MV-4-11 (cell line): ENCODE data around the gene LGI4.

Experiments used
- DNase-seq: peaks from one replicate; lab custom pipeline; 2025; lab: John Stamatoyannopoulos, UW

LGI4 gene

GRCh38 chr19:35123573-35123972, 11.3 kb downstream of the LGI4 start:
- no peak for DNase-seq

- DNase-seq = no peak
Observed at GRCh38 chr19:35122687-35123551, 11.9 kb downstream of the LGI4 start.

- DNase-seq = no peak
Observed at GRCh38 chr19:35120898-35121297, 14.0 kb downstream of the LGI4 start.

DNA sequence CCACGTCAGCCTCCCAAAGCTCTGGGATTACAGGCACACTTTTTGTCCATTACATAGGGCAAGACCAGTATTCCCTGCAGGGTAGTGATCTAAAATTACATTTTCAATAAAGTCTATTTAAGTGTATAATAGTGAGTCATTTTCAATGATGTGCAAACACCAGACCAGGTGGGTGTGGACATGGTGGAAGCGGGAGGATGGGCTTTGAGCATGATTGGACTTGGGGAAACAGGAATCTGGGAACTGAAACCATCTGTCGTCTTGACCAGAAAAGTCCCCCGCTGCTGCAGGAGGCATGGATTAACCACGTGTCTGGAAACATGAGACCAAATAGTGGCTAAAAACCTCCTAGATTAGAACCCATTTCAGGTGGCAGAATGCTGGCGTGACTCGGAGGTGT, 14.4 kb downstream of the LGI4 start:
- peak; percentile 97 for DNase-seq

DNA sequence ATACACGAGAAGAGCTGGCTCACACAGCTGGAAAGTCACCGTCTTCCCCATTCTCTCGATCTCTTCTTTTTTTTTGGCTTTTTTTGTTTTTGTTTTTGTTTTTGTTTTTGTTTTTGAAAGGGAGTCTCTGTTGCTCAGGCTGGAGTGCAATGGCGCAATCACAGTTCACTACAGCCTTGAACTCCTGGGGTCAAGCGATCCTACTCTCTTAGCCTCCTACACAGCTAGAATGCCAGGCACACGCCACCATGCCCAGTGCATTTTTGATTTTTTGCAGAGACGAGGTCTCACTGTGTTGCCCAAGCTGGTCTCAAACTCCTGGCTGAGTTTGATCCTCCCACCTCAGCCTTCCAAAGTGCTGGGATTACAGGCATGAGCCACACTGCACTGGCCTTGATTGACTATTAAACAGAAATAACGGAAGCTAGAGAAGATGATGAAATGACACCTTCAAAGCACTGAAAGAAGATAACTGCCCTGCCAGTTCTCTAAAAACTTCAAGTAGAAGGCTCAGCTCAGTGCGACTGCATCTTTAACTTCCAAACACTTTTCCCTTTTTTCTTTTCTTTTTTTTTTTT, 15.2 kb downstream of the LGI4 start:
- peak; percentile 68 for DNase-seq

DNA sequence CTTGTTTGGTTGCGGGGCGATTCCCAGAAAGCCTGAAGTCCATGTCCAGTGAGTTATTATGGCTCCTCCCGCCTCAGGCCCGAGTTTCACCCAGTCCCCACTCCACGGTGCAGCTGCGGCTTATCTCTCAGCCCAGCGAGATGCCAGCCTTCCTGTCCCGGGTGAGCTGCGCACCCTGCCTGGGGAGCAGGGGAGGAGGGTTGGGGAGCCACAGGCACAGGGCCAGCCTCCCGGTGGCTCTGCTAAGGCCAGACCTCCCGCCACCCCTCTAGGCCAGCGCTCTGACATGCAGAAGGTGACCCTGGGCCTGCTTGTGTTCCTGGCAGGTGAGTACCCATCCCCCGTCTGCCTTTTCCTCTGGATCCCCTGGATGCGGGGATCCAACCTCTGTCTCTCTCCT, 15.8 kb downstream of the LGI4 start:
- no peak for DNase-seq

DNA sequence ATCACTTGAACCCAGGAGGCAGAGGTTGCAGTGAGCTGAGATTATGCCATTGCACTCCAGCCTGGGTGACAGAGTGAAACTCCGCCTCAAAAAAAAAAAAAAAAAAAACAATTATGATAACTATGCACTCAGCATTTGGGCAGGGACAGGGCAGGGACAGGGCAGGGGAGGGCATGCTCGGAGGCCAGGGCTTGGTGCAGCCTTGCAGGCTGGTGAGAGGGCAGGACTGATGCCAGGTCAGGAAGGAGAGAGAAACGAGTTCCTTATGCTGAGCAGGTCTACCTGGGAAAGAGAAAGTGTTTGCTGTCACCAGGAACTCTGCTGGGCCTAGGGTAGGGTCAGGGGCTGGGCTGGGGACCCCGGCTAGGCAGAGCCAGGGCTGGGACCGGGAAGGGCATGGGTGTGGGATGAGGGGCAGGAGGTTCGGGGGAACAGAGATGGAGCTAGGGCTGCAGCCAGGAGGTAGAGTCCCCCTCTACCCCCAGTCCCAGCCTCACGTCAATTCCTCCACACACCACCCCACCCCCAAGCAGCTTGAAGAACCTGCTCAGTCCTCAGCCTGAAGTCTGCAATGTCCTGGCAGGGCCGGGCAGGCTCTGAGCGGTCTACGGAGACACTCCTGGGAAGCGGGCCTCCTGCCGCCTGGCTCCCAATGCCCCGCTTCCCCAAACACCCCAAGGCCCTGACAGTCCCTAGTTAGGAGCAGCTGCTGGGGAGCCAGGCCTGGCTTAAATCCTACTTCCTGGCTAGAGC, 16.4 kb downstream of the LGI4 start:
- no peak for DNase-seq

GRCh38 chr19:35117799-35118198, 17.1 kb downstream of the LGI4 start:
- no peak for DNase-seq

- no peak for DNase-seq
Observed at GRCh38 chr19:35117116-35117515, 17.7 kb downstream of the LGI4 start.

GRCh38 chr19:35116072-35116801, 18.6 kb downstream of the LGI4 start:
- no peak for DNase-seq

- no peak for DNase-seq
Observed at GRCh38 chr19:35115177-35115951, 19.5 kb downstream of the LGI4 start, which contains the start of gene FXYD3. TSS of gene FXYD3 (plus strand) at chr19:35115823. CDS start at chr19:35119377, 3,554 bp downstream.

DNA sequence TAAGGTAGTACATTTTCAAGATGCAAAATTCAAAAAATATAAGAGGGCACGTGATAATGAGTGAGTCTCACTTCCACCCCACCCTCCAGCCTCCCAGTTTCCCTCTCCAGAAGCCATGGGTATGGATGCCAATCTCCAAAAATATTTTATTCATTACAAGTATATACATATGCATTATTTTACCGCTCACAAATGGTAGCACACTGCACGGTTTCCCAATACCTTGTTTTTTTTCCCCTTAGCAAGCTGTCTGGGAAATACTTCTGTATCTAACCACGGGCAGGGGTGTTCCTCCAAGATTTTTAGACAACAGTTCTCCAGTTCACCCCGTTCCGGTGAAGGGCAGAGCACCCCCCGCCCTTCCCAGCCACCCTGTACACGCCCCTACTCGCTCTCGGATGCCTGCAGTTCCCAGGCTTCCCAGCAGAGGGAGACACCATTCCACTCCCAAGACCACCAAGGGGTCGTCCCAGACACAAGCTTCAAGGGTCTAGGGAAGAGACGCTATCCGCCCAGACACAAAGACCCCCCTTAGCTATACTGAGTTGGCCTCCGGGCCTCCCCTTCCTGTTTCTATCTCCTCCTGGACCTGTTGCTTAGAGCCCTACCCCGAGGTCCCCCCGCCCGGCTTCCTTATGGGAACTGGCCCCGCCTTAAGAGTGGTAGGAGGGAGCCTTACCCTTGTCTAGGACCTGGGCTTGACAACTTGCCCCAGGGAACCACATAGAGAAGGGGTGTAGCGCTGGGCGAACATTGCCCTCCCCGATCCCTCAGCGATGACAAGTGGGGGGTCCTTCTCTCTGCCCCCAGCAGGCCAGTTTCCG, 20.3 kb downstream of the LGI4 start:
- peak; percentile 22 for DNase-seq

GRCh38 chr19:35112995-35113688, 21.7 kb downstream of the LGI4 start:
- DNase-seq = no peak

- no peak for DNase-seq
Observed at GRCh38 chr19:35110974-35111373, 23.9 kb downstream of the LGI4 start.

DNA sequence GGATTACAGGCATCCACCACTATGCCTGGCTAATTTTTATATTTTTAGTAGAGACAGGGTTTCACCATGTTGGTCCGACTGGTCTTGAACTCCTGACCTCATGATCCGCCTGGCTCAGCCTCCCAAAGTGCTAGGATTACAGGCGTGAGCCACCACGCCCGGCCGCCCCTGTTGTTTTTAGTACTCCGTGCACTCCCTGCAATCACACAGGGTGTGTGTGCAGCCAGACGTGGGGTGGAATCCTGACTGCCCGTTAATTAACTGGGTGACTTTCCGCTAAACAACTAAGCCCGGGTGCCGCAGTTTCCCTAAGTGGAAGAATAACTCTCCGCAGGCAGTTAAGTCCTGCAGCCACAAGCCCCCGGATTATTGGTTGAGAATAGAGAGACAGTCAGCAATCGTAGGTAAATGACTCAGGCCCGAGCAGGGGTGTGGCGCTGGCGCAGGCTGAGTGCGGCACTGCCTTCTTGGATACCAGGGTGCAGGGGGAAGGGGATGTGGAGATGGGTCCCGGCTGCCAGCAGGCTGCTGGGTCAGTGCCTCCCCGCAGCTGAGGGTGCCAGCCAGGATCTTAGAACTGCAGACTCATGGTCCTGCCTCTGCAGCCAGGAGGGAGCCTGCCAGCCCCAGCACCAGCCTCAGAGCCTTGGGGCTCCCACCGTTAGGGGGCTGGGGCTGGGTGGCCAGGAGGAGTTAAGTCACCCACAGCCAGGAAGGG, 25.3 kb downstream of the LGI4 start:
- DNase-seq = no peak

DNA sequence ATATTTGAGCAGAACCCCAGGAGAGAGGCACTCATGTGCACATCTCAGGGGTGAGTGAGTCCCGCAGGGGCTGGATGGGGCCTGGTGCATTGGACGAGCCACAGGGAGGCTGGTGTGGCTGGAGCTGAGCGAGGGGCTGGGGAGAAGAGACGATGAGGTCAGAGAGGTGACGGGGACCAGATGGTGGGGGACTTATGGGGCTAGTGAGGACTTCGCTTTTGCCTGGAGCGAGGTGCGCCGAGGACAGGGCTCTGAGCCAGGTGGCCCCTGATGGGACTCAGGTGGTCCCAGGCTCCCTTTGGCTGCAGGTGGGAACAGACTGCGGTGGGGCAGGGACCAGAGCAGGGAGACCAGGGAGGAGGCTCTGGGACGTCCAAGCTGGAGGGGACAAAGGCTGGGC, 26.1 kb downstream of the LGI4 start:
- no peak for DNase-seq

GRCh38 chr19:35107545-35107944, 27.3 kb downstream of the LGI4 start:
- no peak for DNase-seq

GRCh38 chr19:35106898-35107541, 27.8 kb downstream of the LGI4 start:
- DNase-seq = no peak

DNA sequence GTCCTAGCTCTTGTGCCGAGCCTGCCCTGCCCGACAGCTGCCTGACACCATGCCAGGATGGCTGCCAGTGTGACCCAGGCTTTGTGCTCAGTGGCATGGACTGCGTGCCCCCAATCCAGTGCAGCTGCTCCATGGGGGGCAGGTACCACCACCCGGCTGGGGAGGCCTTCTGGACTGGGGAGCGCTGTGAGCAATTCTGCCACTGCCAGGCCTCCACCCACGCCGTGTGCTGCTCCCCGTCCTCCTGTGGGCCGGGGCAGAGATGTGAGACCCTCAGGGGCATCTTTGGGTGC, 28.6 kb downstream of the LGI4 start:
- DNase-seq = no peak
